Stimulated activated memory B cell treated with anti-CD40 and anti-IgM and Interleukin-4, amounts not matched to agents 10 μg/mL and 1 μg/mL and 100 μg/mL, for 72 hours (primary cell): Measurements from ENCODE around the gene GRM4.

Experiments
- ATAC-seq: fragments of 150-1000 bp; cut with Tn5 transposase; 2 replicates; pipeline ENCODE4 v1.10.0; 2021
- H3K27ac Mint-ChIP-seq: one replicate; pipeline ENCODE4 v1.8.0; 2022; ENCODE audit warnings: mild to moderate bottlenecking, mixed read lengths
- H3K27me3 Mint-ChIP-seq: one replicate; pipeline ENCODE4 v1.8.0; 2022; ENCODE audit warnings: mixed read lengths
- H3K36me3 Mint-ChIP-seq: one replicate; pipeline ENCODE4 v1.8.0; 2022; ENCODE audit warnings: mixed read lengths
- H3K4me1 Mint-ChIP-seq: one replicate; pipeline ENCODE4 v1.8.0; 2022; ENCODE audit warnings: mixed read lengths
- H3K4me3 Mint-ChIP-seq: one replicate; pipeline ENCODE4 v1.8.0; 2022; ENCODE audit warnings: mild to moderate bottlenecking, moderate library complexity, mixed read lengths
- H3K9me3 Mint-ChIP-seq: one replicate; pipeline ENCODE4 v1.8.0; 2022; ENCODE audit warnings: mixed read lengths

Gene GRM4

DNA sequence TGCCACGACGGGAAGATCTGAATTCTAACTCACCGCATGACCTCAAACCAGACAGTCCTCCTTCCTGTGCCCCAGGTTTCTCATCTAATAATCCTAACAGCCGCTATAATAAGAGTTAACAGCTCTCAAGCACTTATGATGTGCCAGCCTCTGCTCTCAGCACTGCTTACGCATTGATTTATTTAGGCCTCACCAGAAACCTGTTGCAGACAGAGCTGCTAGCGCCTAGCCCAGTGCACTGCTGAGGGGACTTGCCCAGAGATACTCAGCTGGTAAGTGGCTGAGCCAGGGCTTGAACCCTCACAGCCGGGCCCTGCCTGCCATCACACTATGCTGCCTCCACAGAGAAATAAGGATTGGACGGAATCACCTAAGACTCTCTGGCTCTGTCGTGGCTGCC, 37.7 kb downstream of the GRM4 start:
- Mint-ChIP-seq H3K9me3 (no peaks in the 10 kb centered on the region), H3K27me3 (peaks cover 82% of the 10 kb centered on the region), H3K4me3 (no peak overlapping the region), H3K27ac (no peak overlapping the region), H3K4me1 (no peaks in the 10 kb centered on the region), H3K36me3 (no peaks in the 10 kb centered on the region)
- ATAC-seq: no peak

DNA sequence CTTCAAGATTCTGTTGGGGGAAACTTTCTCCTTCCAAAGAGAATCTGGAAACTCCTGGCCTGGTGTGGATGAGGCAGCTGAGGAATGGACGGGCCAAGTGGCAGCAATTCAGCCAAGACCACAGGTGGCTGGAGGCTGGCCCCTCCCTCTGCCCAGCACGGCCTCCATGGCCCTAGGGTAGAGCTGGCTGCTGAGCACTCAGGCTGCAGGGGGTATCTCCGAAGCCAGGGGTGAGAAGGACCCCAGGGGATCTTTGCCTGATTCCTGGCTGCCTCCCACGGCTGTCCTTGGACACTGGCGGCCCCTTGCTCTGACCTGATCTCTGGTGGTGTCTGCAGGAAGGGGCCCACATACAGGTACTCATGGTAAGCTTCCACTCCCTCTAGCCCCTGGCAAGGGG, 39.0 kb downstream of the GRM4 start:
- H3K4me3 Mint-ChIP-seq: no peak overlapping the region
- H3K27me3 Mint-ChIP-seq: peaks cover 77% of the 10 kb centered on the region
- H3K27ac Mint-ChIP-seq: no peak overlapping the region
- H3K36me3 Mint-ChIP-seq: no peaks in the 10 kb centered on the region
- no peak for ATAC-seq
- H3K4me1 Mint-ChIP-seq: no peaks in the 10 kb centered on the region
- H3K9me3 Mint-ChIP-seq: no peaks in the 10 kb centered on the region

DNA sequence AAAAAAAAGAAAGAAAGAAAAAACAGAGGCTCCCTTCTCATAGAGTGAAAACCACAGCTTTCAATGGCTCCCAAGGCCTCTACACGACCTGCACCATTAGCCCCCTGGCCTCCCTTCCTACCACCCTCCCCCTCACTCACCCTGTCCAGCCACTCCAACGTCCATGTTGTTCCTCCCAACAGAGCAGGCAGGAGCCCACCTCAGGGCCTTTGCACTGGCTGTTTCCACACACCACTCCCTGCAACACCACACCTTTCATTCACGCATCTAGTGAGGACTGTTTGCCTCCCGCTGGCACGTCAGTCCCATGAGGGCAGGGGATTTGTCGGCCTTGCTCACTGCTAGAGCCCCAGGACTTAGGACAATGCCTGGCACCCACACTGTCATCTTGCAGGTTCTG, 39.5 kb downstream of the GRM4 start:
- Mint-ChIP-seq H3K4me3 (no peak overlapping the region), H3K9me3 (no peaks in the 10 kb centered on the region), H3K36me3 (no peaks in the 10 kb centered on the region), H3K27ac (no peak overlapping the region), H3K27me3 (peaks cover 73% of the 10 kb centered on the region), H3K4me1 (no peaks in the 10 kb centered on the region)
- no peak for ATAC-seq

DNA sequence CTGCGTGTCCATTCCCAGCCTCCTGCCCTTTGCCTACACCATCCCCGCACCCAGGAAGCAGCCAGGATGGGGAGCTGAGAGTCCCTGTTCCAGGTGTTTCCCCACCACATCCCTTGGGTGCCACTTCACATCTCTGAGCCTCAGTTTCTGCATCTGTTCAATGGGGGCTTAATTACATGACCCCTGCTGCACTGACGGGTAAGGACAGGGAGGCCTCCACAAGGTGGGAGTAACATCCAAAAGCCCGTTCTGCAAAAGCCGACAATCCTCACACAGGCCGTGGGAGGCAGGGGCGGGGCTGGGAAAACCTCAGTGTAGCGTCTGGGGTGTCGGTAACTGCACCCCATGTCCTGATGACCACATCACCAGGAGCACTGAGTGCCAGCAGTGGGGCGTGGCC, 41.3 kb downstream of the GRM4 start:
- H3K4me3 Mint-ChIP-seq: no peak overlapping the region
- no peaks in the 10 kb centered on the region for H3K4me1 Mint-ChIP-seq
- no peak for ATAC-seq
- no peak overlapping the region for H3K27ac Mint-ChIP-seq
- peaks cover 65% of the 10 kb centered on the region for H3K27me3 Mint-ChIP-seq
- no peaks in the 10 kb centered on the region for H3K36me3 Mint-ChIP-seq
- no peaks in the 10 kb centered on the region for H3K9me3 Mint-ChIP-seq

DNA sequence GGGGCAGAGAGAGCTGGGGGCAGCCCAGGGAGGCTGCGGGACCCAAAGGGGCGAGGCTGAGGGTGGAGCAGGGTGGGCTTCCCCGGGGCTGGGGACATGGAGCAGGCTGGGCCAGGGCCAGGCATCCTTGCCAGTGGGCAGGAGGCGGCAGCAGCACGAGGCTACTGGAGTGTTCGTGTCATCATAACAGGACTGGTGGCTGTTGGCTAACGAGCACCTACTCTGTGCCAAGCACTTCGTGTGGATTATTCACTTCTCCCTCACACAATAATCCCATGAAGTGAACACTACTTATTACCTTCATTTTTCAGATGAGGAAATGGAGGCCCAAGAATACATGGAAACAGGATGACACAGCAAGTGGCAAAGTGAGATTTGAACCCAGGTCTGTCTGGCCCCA, 41.7 kb downstream of the GRM4 start:
- H3K36me3 Mint-ChIP-seq: no peaks in the 10 kb centered on the region
- no peak for ATAC-seq
- peaks cover 65% of the 10 kb centered on the region for H3K27me3 Mint-ChIP-seq
- H3K4me1 Mint-ChIP-seq: no peaks in the 10 kb centered on the region
- no peak overlapping the region for H3K4me3 Mint-ChIP-seq
- H3K9me3 Mint-ChIP-seq: no peaks in the 10 kb centered on the region
- H3K27ac Mint-ChIP-seq: no peak overlapping the region

DNA sequence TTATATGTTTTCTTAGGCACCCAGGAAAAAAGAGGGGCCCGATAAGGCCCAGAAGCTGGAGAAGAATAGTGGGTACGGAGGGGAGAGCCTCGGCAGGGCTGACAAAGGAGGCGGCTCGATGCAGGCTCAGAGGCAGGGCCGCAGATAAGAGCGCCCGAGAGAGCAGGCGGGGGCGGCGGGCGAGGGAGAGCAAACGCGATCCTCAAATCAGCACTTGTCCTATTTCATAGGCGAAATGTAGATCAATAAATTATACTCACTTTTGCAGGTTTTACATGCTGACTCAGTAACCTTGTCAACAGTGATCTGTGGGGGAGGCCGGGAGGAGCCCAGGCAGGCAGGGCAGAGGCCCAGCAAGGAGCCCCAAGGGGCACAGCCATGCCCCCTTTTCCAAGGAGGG, 42.6 kb downstream of the GRM4 start:
- H3K4me1 Mint-ChIP-seq: no peaks in the 10 kb centered on the region
- H3K36me3 Mint-ChIP-seq: no peaks in the 10 kb centered on the region
- peaks cover 62% of the 10 kb centered on the region for H3K27me3 Mint-ChIP-seq
- H3K27ac Mint-ChIP-seq: no peak overlapping the region
- H3K4me3 Mint-ChIP-seq: no peak overlapping the region
- no peak for ATAC-seq
- H3K9me3 Mint-ChIP-seq: no peaks in the 10 kb centered on the region

DNA sequence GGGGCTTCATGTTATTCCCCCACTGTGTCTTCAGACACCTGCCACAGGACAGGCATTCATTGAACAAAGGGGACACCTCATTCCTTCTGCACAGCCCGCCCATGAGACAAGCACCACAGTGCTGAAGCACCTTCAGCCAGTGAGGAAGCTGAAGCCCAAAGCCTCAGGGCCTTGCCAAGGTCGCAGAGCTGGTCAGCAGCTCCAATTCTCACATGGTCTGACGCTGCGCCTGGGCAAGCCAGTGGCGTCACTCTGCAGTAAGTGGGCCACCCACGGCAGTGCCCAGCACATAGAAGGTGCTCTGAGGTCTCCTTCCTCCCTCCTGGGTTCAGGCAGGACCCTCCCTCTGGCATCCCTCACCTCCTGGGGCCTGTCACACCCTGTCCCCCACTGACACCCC, 43.2 kb downstream of the GRM4 start:
- no peak overlapping the region for H3K27ac Mint-ChIP-seq
- H3K9me3 Mint-ChIP-seq: no peaks in the 10 kb centered on the region
- ATAC-seq: no peak
- no peaks in the 10 kb centered on the region for H3K36me3 Mint-ChIP-seq
- no peaks in the 10 kb centered on the region for H3K4me1 Mint-ChIP-seq
- peaks cover 56% of the 10 kb centered on the region for H3K27me3 Mint-ChIP-seq
- H3K4me3 Mint-ChIP-seq: no peak overlapping the region

DNA sequence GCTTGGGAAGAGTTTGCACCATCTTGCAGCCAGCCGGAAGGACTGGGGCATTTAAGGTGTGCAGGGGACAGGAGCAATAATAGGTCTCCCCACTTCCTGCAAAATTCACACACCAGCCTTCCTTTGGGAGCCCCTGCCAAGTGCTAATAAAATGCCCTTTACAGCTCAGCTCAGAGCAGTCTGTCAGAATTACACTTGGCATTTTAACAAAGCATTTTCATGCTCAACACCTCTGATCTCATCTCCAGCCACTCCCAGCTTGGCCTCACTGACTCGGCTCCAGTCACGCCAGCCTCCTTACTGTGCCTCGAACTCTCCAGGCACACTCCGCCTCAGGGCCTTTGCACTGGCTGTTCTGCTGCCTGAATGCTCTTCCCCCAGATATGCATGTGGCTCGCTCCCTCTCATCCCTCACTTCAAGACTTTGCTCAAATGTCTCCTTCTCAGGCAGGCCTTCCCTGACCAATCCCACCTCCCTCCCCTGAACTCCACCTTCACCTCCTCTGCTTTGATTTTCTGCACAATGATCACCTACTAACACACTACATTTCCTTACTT, 43.7 kb downstream of the GRM4 start:
- peaks cover 52% of the 10 kb centered on the region for H3K27me3 Mint-ChIP-seq
- H3K9me3 Mint-ChIP-seq: no peaks in the 10 kb centered on the region
- H3K4me1 Mint-ChIP-seq: no peaks in the 10 kb centered on the region
- no peak overlapping the region for H3K27ac Mint-ChIP-seq
- no peaks in the 10 kb centered on the region for H3K36me3 Mint-ChIP-seq
- no peak for ATAC-seq
- no peak overlapping the region for H3K4me3 Mint-ChIP-seq

DNA sequence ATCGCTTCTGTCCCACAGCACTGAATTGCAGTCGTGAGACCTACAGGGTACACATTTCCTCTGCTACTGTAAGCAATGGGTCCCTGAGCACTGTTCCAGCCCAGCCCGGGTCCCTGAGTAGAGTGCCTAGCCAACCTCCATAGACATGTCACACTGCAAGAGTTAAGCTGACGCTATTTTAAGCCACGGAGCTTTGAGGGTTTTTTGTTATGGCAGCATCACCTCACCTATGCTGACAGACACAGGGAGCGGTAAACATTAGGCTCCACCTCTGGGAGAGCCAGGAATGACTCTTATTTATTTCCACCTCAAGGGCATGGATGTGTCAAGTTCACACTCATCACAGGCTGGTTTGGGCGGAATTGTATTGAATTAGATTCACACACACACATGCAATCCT, 45.1 kb downstream of the GRM4 start:
- Mint-ChIP-seq H3K9me3 (no peaks in the 10 kb centered on the region), H3K36me3 (no peaks in the 10 kb centered on the region), H3K27me3 (peaks cover 53% of the 10 kb centered on the region), H3K27ac (no peak overlapping the region), H3K4me1 (no peaks in the 10 kb centered on the region), H3K4me3 (no peak overlapping the region)
- ATAC-seq: no peak

DNA sequence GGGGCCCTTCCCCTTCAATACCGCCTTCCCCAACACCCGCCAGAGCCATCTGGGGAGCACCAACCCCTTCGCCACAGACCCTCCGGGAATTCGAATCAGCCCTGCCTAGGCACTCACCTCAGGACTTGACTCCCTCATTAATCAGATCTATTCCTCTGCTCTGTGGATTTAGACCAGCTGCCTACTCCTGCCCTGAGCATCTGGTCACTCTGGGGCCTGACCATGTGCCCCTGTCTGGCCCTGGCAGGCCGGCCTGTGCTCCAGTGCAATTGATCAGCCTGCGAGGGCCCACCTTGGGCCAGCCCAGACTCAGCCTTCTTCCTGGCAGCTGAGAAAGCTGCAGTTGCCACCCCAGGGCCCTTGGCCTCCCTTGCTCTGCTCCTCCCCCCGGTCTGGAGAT, 46.0 kb downstream of the GRM4 start:
- peaks cover 56% of the 10 kb centered on the region for H3K27me3 Mint-ChIP-seq
- H3K27ac Mint-ChIP-seq: no peak overlapping the region
- H3K4me3 Mint-ChIP-seq: no peak overlapping the region
- no peak for ATAC-seq
- no peaks in the 10 kb centered on the region for H3K9me3 Mint-ChIP-seq
- H3K36me3 Mint-ChIP-seq: no peaks in the 10 kb centered on the region
- H3K4me1 Mint-ChIP-seq: no peaks in the 10 kb centered on the region

DNA sequence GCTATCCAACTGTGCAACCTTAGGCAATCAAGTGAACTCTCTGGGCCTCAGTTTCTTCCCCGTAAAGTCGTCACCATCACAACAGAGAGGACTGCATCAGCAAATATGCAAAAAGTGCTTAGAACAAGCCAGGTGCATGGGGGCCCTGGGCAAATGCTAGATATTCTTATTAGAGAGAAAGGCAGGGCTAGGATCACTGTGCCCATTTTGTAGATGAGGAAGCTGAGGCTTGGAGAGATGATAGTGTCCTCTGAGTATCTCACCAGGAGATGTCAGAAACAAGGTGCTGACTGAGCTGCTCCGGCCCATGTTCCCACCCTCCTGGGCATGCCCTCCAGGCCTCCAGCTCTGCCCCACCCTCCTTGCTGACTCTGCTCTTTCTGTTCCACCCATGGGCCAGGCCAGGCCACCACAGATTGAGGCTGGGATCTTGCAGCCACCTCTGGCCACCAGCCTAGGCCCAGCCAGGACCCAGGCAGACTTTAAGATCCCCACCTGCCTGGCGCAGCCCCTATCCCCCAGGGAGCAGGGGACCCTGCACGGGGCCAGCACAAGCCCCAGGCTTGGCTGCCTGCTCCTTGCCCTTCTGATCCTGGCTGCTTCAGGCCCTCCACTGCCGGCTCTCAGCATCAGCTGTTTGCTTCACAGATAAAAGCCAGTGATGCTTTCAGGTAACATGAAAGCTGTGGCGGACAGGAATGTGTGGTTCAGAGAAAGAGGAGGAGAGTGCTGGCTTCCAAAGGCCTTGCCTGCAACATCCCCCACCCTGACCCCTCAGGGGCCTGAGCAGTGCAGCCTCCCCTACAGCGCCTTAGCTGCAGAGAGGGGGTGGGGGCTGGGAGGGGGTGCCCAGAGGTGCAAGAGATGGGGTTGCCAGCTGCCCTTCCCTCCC, 47.6 kb downstream of the GRM4 start:
- Mint-ChIP-seq H3K9me3 (peaks cover 3% of the 10 kb centered on the region), H3K27me3 (peaks cover 70% of the 10 kb centered on the region), H3K27ac (no peak overlapping the region), H3K36me3 (no peaks in the 10 kb centered on the region), H3K4me1 (no peaks in the 10 kb centered on the region), H3K4me3 (no peak overlapping the region)
- ATAC-seq: no peak

DNA sequence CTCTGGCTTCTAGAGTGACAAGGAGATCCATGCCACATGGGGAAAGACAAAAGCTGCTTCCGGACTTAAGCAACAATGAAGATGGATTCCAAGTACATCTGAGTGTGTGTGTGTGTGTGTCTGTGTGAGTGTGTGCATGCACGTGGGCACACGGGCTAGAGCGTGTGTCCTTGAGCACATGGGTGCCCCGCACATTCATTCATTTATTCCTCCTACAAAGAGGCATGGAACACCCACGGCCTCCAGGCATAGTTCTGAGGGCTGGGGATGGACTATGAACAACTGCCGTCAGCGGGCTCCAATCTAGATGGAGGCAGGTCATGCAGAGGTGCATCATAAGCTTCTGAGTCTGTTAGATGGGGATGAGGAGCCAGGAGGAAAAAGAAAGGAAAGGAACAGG, 49.1 kb downstream of the GRM4 start:
- no peak overlapping the region for H3K4me3 Mint-ChIP-seq
- no peak for ATAC-seq
- no peaks in the 10 kb centered on the region for H3K4me1 Mint-ChIP-seq
- peaks cover 3% of the 10 kb centered on the region for H3K9me3 Mint-ChIP-seq
- peaks cover 76% of the 10 kb centered on the region for H3K27me3 Mint-ChIP-seq
- H3K27ac Mint-ChIP-seq: no peak overlapping the region
- H3K36me3 Mint-ChIP-seq: no peaks in the 10 kb centered on the region

DNA sequence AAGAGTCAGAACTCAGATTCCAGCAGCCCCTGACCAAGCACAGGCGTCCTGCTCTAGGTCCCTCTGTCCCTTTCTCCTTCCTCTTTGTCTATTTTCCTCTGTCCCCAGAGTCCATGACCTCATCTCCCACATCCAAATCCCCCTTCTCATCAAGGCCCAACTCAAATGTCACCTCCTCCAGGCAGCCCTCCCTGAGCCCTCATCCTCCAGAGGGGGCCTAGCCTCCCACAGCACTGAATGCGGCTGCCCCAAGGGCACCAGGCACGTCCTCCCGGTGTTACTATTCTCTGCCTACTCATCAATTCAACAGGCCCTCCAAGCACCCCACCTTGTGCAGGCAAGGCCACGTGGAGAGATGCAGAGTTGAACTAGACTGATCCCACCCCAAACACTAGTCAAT, 49.7 kb downstream of the GRM4 start:
- ATAC-seq: no peak
- Mint-ChIP-seq H3K27ac (no peak overlapping the region), H3K36me3 (no peaks in the 10 kb centered on the region)

DNA sequence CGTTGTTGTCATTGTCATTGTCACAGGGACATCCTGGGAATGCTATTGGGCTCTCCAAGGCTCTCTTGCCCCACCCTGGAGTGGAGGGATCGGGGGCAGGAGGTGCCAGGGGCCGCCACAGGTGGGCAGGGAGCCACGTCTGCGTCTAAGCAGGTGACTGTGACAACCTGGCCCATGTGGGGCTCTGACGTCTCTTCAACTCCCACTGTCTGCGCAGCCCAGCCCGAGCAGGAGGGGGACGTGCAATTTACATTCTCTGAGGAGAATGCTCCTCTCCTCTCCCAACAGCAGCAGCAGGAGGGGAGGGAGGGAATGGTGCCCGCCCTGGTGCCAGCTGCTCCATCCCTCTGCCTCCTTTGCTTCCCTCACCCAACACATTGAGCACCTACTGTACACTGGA, 50.1 kb downstream of the GRM4 start:
- Mint-ChIP-seq H3K27ac (no peak overlapping the region), H3K36me3 (no peaks in the 10 kb centered on the region), H3K9me3 (peaks cover 3% of the 10 kb centered on the region), H3K4me1 (no peaks in the 10 kb centered on the region), H3K4me3 (no peak overlapping the region), H3K27me3 (peaks cover 77% of the 10 kb centered on the region)
- no peak for ATAC-seq

More for the DNA sequence above, 49.7 kb downstream of the GRM4 start:
- Mint-ChIP-seq H3K4me1 (no peaks in the 10 kb centered on the region), H3K27me3 (peaks cover 77% of the 10 kb centered on the region), H3K9me3 (peaks cover 3% of the 10 kb centered on the region), H3K4me3 (no peak overlapping the region)

DNA sequence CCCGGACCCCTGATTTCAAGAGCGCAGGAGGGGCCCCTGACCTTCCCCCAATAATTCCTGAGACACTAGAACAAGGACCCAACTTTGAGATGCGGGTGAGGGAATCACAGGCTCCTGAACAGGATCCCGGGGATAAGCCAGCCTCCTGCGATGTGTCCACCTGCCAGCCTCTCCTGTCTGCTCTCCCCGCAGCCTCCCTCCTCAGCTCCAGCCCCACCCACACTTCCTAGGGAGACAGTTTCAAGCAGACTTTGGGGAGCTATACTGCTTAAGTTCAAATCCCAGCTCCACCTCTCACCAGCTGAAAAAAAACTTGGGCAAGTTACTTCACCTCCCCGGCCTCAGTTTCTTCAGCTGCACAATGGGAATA, 50.8 kb downstream of the GRM4 start:
- Mint-ChIP-seq H3K27ac (no peak overlapping the region), H3K9me3 (peaks cover 3% of the 10 kb centered on the region), H3K36me3 (no peaks in the 10 kb centered on the region), H3K4me1 (no peaks in the 10 kb centered on the region), H3K4me3 (no peak overlapping the region), H3K27me3 (peaks cover 72% of the 10 kb centered on the region)
- ATAC-seq: no peak

DNA sequence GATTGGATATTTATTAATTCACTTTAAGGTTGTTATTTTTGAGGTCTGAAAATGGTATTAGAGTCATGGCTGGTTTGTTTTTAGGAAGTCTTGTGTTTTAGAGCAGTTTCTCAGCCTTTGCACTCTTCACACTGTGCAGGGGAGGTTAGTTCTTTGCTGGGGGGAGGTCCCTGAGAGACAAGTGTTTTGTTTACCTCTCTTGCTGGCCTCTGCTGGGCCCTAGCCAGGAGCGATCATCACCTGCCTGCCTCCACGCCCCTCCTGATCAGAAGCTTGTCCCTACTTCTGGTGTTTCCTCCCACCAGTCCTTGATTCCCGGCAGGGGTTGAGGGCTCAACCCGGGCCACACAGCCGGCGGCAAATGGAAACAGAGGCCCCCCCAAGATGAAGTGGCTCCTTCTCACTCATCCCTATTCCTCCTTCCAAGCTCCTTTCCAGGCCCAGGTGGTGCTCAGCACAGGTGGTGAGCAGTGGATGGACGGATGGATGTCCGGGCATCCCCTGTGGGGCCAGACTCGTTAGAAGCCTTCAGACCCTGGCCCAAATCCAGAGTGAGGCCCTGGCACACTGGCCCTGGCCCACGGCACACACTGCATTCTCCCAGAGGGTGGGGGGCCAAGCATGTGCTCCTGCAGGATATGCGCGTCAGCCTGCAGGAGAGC, 51.3 kb downstream of the GRM4 start:
- ATAC-seq: no peak
- Mint-ChIP-seq H3K9me3 (peaks cover 3% of the 10 kb centered on the region), H3K4me1 (no peaks in the 10 kb centered on the region), H3K36me3 (no peaks in the 10 kb centered on the region), H3K27me3 (peaks cover 66% of the 10 kb centered on the region), H3K27ac (no peak overlapping the region), H3K4me3 (no peak overlapping the region)
